H1 (cell line): ENCODE measurements around the gene TSTD2. TPM values are rescaled to one million over a fixed set of nuclear protein-coding genes. Genes with fewer than 3 reads are reported as not detected.

Experiments
- CHD7 ChIP-seq: fragments of 300-600 bp; sonication (generic); IDR thresholded peaks from 2 replicates; pipeline ENCODE4 v1.7.1; 2012; ENCODE audit warnings: low read length, moderate library complexity, mild to moderate bottlenecking, inconsistent platforms; ENCODE audit not compliant: insufficient replicate concordance
- KDM1A ChIP-seq: fragments of 200-600, 300-600 bp; sonication (generic); IDR thresholded peaks from 2 replicates; pipeline ENCODE4 v1.7.1; 2016; ENCODE audit warnings: mild to moderate bottlenecking, low read length, borderline replicate concordance
- RBBP5 ChIP-seq: IDR thresholded peaks from 2 replicates; pipeline ENCODE4 v1.7.1; 2012; ENCODE audit warnings: low read depth, mild to moderate bottlenecking, inconsistent platforms, low read length, moderate library complexity, borderline replicate concordance
- polyA plus RNA-seq, 7 experiments: library from polyadenylated mRNA; depleted of rRNA in 3 of 7; stranded (reverse) in 5 of 7; unstranded in 2 of 7; fragments of >200 nt in 5 of 7; fragments of 200-250 nt in 2 of 7; gene quantifications; 1 replicate in 5 of 7; 2 replicates in 1 of 7; 4 replicates in 1 of 7; pipeline versions ENCODE4 v1.2.1 to v1.2.3, GENCODE V29; 2011 to 2013; ENCODE audit warnings: missing spikeins in 2 of 7, mixed read lengths in 2 of 7
- total RNA-seq: library from RNA; stranded (reverse); fragmentation: NEBNext Ultra II Directional; extraction: Animal tissue kit (Norgen Biotek cat#: 25700); gene quantifications from 2 replicates; pipeline ENCODE4 v1.2.1, GENCODE V29; 2021

The TSTD2 gene
- total and polyA plus RNA-seq, 2 of the 8 experiments (the other 6 are each of a cell fraction or from before 2014, with no cell fraction given): 16.1 to 17.5 TPM

DNA sequence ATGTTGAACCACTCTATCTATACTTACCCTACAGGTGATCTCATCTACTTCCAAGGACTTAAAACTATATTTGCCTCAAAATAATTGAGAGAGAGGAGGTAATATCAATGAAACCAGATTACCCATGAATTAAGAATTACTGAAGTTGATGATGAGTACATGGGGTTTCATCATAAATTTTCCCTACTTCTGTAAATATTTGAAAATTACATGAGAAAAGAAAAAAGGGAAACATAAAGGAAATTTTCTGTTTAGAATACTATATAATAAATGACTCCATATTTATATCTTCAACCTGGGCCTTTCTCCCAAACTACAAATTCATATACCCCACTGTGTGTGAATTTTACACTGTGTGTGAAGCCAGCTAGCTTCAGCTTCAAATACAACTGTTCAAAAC is 2.6 kb downstream of the TSTD2 start (continued):
- TF ChIP-seq CHD7: no peak
- no peak for TF ChIP-seq RBBP5
- TF ChIP-seq KDM1A: no peak
